Measurements from ENCODE around the gene IRAK3.
"Not testable (repeated sequence)": the region's sequence is repeated elsewhere in the genome, so short reads cannot be mapped to it uniquely, and the experiment has no call there.

The IRAK3 gene

DNA sequence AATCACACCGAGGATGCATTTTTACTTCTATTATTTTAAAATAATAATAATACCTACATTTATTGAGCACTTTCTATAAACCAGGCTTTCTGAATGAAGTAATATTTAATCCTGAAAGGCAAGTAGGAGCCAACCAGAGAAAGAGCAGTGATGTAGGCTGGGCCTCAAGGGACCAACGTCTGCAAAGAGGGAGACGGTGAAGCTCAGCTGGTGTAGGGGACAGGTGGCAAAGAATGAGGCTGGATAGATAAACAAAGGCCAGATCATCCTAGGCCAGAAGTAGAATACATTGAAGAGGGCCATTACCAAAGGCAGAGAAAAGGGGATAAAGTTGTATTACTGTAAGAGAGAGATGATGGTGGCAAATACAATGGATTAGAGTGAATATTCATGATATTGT, 18.4 kb upstream of the IRAK3 start:
- DNase-seq = no peak

DNA sequence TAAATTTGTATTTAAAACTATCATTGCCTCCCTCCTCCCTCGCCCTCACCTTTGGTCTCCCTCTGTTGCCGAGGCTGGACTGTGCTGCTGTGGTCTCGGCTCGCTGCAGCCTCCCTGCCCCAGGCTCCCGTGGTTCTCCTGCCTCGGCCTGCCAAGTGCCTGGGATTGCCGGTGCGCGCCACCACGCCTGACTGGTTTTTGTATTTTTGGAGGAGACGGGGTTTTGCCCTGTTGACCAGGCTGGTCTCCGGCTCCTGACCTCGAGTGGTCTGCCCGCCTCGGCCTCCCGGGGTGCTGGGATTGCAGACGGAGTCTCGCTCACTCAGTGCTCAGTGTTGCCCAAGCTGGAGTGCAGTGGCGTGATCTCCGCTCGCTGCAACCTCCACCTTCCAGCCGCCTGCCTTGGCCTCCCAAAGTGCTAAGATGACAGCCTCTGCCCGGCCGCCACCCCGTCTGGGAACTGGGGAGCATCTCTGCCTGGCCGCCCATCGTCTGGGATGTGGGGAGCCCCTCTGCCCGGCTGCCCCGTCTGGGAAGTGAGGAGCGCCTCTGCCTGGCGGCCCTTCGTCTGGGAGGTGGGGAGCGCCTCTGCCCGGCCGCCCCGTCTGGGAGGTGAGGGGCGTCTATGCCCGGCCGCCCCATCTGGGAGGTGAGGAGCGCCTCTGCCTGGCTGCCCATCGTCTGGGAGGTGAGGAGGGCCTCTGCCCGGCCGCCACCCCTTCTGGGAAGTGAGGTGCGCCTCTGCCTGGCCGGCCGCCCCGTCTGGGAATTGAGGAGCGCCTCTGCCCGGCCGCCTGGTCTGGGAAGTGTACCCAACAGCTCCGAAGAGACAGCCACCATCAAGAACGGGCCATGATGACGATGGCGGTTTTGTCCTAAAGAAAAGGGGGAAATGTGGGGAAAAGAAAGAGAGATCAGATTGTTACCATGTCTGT, 14.4 kb upstream of the IRAK3 start:
- DNase-seq = not testable (repeated sequence)

DNA sequence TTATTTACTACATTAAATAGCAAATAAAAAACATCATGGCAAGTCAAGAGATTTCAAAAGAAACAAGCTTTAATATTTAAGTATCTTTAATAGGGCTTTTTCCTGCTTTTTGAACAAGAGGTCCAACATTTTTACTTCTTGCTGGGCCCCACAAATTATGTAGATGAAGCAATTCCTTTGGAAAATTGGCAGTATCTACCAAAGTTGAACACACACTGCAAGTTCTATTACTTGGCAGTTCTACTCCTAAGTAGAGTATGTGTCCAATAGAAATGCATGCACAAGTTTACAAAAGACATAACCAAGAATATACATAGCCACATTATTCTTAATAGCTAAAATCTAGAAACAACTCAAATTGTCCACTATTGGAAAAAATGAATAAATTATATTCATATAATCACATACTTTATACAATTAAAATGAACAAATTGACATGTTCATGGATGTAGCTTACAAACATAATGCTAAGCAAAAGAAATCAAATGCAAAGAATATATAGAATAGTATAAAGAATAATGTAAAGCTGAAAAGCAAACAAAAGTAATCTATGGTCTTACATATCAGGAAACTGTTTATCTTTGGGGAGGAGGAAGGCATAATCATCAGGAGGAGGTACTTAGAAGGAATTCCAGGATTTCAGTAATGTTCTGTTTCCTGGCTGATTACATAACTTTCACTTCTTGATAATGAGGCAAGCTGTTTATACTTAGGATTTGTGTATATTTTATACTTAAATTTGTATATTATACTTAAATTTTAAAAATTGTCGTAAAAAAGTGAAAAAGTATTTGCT, 12.7 kb upstream of the IRAK3 start:
- DNase-seq = no peak

DNA sequence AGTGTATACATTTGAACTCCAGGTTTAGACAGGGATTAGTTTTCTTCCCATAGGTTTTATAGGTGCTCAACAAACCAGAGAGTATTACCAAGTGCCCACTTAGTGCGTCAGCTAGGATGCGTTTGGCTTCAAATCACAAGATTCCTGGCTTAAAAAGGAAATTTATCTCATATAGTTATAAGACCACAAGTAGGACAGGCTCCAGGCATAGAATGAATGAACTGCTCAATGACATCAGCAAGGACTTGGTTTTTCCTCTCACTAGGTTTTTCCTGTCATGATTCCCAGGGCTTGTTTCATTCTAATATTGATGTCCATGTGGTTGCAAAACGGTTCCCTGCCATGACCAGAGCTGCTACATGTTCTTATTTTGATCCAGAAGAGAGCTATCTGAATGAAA, 6.1 kb upstream of the IRAK3 start:
- no peak for DNase-seq

DNA sequence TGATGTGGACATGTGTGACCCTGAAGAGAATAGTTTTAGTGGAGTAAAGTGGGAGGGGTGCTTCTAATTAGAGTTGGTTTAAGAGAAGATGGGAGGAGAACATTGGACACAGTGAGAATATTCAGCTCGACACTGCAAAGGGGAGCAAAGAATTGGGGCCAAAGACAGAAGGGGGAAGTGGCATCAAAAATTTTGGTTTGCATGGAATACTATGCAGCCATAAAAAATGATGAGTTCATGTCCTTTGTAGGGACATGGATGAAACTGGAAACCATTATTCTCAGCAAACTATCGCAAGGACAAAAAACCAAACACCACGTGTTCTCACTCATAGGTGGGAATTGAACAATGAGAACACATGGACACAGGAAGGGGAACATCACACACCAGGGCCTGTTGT, 4.2 kb upstream of the IRAK3 start:
- DNase-seq = not testable (repeated sequence)

DNA sequence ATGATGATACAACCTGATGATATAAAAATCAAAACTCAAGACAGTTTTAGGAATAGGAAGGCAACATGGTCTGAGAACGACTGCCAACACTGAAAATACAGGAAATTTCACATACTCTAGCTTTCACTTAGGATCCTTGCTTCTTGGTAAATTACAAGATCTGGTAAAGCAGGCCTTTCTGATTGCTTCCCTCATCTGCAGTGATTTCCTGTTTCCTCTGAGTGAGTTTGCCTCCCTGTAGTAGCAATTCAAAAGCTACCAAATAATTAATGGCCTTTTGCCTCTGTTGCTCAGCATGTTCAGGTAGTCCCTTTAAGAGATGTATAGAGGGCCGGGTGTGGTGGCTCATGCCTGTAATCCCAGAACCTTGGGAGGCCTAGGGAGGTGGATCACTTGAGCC, 2.0 kb upstream of the IRAK3 start:
- DNase-seq = no peak

DNA sequence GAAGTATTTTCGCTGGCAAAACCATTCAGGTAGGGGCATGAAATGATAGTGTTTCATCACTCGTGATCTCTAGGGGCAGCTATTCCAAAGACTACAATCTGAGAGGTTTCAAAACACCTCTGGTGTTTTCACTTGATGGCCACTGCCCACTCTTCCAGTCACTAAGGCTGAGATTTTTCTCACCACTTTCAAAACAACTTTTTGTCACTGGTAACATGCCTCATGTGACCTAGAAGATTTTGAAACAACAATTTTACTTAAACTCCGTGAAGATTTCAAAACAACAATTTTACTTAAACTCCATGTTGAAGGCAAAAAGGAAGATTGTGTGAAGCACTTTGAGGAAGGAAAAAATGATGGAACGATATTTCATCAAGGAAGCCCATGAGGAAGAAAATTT, 1.2 kb upstream of the IRAK3 start:
- DNase-seq = no peak

DNA sequence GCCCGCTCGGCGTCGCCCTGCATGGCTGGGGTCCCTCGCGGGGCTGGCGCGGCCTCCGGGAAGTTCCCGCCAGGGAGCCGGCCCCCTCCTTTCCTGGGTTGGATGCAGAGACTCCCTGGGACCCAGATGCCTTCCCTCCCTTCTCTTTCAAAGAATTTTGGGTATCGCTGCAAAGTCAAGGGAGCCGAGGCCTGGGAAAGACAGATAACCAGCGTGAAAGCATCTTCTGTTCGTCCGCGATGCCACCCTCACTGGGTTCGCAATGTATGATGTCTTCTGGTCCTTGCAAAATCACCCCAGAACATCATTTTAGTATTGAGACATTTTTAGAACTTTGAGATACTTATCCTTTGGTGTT, 451 bp downstream of the IRAK3 start:
- DNase-seq = no peak

DNA sequence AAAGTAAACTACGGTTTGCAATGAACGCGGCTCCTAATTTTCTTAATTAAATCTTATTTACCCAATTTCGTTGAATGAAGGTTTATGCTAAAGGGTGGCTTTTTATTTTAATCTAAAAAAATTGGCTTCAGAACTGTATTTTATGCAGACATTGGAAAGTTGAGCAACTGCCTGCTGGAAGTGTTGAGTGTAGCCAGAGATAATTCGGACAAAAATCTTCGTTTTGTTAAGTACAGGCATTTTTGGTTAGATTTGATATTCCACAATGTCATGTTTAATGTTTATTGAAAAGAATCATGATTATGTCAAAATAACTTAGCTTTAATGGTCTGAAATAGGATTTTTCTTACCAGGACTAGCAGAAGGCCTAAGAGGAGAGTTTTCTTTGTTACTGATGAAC, 875 bp downstream of the IRAK3 start:
- DNase-seq = no peak

DNA sequence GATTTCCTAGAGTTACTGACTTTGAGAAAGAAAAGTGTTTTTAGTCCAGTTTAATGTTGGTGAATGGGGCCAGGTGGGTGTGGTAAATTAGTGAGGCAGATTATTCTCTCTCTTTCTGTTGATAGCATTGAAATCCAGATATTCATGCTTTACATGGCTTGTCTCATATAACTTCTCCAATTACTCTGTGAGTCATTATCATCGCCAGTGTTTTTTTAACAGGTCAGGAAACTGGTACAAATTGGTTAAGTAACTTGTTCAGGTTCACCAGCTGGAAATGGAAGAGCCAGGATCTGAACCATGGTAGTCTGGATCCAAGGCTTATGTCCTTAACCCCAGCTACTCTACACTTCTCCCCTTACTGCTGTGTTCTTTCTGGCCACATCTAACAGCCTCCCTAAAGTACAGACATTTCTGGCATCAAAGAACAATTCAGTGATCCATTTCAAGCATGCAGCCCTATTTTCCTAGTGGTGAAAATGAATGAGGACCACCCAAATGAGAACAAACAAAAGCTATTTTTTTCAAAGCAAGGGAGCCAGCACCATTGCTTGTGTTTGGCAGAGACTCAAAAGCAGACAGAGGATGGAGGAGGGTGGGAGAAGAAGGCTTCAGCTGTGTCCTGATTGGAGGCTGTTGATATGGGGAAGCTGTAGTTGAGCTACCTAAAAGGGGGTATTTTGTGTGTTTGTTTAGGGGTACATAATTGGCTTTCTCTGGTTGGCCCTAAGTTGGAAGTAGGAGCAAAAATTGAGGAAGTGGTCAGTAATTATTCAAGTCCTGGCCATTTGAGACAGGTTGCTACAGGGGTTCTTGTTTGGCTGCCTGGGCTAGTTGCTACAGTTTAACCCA, 1.7 kb downstream of the IRAK3 start:
- no peak for DNase-seq

DNA sequence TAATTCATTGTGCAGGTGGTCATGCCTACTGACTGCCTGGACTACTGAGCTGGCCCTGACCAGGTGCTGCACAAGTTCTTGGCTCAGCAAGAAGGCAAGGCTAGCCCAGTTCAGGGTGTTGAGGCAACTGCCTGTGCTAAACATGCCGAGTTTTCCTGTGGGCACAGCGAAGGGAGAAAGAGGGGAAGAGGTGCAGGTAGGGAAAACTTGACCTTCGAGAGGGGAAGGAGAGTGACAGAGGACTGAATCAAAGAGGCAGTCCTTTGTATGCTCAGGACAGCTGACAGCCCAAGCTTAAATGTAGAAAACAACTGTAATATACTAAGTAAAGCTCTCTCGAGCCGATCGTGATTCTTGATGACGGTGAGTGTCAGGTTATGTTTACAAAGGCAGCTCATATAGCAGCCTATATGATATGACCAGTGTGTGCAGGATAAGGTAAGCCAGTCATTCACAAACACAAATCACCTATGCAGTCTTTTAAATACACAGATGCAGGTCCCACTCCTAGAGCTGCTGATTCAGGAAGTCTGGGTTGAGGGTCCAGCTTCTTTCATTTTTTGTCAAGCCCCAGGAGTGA, 2.6 kb downstream of the IRAK3 start:
- no peak for DNase-seq

DNA sequence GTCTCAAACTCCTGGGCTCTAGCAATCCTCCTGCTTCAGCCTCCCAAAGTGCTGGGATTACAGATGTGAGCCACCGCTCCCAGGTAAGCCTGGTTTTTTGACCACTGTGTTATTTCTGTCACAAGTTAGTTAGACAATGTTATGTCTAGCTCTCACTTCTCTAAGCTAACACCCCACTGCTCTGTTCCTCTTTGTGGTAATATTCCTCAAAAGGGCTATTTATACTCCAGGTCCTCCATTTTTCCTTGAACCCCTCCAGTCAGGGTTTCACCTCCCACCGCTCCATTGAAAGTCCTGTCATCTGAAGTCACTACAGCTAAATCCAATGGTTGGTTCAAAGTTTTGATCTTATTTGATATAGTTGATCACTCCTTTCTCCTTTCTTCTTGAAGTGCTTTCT, 5.1 kb downstream of the IRAK3 start:
- no peak for DNase-seq

DNA sequence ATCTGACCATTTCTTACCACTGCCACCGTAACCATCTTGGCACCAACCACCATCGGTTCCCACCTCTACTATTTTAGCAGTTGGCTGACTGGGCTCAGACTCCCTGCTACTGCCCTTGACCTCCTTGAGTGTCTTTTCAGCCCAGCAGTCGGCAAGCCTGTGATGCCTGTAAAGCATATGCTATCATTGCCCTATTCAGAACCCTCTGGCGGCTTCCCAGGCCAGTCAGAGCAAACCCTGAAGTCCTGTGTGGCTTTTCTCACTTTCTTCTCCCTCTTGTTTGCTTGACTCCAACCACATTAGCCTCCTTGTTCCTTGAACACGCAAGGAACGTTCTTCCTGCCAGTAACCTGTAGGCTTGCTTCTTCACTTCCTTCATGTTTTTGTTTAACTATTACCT, 6.2 kb downstream of the IRAK3 start:
- no peak for DNase-seq

DNA sequence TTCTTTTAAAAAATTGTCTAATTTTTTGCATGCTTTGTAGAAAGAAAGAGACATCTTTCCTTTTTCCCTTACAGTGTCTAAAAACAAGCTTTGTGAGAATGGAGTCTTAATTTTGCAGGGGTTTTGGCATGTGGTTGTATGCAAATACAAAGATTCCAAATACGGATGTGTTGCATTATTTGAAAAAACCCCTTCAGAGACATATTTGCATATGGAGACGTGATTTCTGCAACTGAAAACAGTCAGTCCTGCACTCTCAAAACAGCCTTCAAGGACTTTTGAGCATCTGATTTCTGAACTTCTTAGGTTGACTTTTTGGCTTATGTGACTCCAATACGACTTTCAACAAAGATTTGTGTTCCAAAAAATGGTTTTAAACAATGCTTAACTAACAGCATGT, 7.8 kb downstream of the IRAK3 start:
- DNase-seq = no peak

DNA sequence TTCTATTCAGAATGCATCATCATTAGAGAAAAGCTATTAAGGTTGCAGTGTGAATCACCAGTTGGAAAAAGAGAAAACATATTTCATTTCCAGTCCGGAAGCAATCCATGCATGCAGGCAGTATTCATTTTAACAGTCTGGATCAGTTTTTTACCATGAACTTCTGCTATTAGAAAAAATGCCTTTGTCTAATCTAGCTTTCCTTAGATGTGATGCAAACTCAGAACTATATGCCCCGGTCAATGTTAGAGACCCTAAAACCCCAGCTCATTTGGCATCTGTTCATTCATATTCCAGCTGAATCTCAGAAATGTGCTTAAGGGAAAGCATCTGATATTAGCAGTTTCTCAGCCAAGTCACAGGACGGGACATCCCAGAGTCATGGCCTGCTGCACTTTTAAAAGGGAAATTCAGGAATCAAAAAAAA, 8.5 kb downstream of the IRAK3 start:
- no peak for DNase-seq

DNA sequence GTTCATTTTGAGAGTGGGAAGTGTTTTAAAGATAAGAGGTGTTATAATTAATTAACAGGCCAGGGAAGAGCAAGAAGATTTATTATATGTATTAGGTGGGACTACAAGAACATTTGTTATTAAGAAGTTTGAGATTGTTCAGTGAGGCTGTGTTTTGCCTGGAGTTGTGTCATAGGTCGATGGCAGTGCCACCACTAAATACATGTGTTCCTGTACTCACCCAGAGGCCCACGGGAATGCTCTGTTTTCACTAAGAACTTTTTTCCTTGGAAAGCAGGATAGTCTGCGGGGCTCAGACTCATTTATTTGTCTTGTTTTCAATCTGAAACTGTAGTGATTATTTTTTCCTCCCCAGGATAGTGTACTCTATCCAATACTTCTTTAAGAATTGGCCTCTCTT, 10.1 kb downstream of the IRAK3 start:
- DNase-seq = no peak

DNA sequence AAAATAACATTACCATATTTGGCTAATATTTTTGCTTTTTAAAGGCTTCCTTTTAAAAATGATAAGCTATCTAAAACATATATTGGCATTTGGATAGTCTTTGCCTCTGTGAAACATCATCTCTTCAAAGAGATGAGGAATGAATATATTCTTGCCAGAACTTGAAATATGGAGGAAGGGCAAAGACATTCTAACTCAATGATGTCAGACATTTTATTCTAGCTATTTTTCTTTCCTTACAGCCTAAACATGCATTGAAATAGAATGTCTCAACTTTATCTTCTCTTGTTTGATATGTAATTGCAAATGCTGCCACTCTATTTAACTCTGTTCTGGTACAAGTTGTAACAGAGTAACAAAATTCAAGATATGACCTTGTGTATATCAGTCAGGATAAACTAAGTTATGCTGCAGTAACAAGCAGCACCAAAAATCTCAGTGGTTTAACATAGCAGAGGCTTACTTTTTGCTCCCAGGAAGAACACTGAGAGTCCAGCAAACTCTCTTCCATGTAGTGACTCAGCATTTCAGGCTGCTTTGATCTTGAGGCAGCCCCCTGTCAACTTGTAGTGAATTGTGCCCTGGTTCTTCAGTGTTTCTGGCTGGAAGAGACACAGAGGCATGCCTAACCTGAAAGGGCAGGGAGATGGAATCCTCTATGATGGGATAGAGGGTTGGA, 11.0 kb downstream of the IRAK3 start:
- no peak for DNase-seq

DNA sequence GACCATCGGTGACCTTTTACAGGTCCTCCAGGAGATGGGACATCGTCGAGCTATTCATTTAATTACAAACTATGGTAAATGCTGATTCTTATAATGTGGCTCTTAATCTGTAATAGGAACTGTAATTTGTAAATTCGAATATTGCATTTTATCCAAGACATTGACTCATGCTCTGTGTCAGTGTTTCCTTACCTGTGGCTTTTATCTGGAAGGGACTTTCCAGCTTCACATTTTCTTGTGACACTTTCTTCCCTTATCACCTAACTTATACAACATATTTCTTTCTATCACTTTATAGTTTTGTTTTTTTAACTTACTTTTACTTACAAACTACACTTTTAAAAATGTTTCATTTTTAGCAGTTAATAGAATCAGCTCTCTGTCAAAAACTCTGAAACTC, 14.8 kb downstream of the IRAK3 start:
- no peak for DNase-seq

DNA sequence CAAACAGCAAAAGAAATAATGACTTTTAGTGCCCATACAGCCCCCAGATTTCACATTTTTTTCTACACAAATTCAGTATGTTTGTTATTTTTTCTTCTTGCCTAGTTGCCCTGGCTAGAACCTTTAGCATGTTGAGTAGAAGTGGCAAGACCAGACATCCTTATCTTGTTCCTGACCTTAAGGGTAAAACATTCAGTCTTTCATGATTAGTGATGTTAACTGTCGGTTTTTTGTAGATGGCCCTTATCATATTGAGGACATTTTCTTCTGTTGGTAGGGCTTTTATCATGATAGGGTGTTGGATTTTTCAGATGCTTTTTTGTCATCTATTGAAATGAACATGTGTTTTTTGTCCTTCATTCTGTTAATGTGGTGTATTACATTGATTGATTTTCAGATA, 17.1 kb downstream of the IRAK3 start:
- no peak for DNase-seq

DNA sequence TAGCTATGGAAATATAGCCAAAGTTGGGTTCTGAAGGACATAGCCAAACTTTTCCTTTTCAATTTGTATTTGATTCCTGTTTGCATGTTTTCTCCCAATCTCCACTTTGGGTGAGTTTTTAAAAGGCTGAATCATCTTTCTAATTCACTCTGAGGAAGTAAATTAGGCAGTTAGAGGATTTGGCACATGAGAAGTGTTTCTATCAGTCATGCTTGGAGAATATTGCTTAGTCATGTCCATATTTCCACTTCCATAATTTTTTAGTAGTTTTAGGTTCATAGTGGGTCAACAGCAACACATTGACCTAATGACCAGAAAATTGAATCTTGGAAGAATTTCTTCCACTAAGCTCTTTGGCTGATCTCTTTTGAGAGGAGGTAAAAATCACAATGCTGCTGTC, 21.8 kb downstream of the IRAK3 start:
- DNase-seq = no peak

DNA sequence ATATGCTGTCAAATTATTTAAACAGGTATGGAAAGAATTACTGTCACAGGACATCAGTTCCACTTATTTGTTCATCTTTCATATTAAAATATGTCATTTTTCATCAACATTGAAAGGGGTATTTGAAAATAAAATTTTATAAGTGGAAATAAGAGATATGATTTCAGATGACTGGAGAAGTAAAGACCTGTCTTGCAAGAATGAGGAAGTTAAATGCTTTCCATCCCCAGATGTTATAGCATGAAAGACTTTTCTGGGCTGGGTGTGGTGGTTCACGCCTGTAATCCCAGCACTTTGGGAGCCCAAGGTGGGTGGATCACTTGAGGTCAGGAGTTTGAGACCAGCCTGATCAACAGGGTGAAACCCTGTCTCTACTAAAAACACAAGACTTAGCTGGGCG, 22.6 kb downstream of the IRAK3 start:
- DNase-seq = not testable (repeated sequence)

DNA sequence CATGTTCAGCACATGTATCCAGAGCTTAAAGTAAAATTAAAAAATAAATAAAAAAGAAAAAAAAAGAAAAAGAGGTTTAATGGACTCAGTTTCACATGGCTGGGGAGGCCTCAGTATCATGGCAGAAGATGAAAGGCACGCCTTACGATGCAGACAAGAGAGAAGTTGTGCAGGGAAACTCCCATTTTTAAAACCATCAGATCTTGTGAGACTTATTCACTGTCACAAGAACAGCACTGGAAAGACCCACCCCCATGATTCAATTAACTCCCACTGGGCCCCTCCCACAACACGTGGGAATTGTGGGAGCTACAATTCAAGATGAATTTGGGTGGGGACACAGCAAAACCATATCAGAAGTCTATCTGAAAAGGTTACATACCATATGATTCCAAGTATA, 24.0 kb downstream of the IRAK3 start:
- not testable (repeated sequence) for DNase-seq

Measured in retina (tissue), 1 donor.